Measurements from ENCODE around the gene GPR171.

Gene GPR171

GRCh38 chr3:151213151-151213550 is 10.1 kb upstream of the GPR171 start:
- DNase-seq = no peak

GRCh38 chr3:151210676-151211381 is 7.8 kb upstream of the GPR171 start:
- no peak for DNase-seq

DNA sequence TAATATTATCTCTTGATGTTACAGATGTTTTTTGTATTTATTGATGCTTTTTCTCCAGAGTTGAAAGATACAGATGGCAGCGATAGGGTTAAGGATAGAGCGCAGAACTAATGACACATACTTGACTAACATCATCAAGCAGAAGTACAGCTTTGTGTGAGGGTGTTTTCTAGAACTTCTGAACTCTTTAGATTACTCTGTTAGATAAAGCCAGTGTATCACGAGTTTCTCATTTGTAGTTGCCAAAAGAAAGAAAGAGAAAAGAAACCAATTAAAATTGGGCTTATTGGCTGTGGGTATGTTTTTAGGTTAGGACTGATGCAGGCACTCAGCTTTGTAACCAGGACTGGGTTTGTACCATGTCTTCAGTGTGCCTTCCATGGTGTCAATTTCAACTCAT is 6.6 kb upstream of the GPR171 start:
- no peak for DNase-seq

GRCh38 chr3:151206201-151206600 is 3.2 kb upstream of the GPR171 start:
- no peak for DNase-seq

DNA sequence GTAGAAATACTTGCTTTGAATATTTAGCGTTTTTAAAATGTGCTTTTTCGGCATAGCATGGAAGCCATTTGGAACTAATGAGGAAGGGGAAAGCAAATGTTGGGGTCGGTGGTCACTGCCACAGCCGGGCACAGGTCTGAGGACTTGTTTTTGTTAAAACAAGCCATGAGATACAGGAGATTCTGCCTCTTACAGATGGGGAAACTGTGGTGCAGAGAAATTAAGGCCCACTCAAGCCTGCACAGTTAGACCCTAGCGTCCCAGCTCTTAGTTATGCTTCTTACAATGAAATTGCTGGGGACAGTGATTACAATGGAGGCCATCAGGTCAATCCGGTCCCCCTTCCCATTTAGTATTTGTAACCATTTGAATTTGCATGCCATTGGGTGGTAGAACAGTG is 2.5 kb upstream of the GPR171 start:
- no peak for DNase-seq

DNA sequence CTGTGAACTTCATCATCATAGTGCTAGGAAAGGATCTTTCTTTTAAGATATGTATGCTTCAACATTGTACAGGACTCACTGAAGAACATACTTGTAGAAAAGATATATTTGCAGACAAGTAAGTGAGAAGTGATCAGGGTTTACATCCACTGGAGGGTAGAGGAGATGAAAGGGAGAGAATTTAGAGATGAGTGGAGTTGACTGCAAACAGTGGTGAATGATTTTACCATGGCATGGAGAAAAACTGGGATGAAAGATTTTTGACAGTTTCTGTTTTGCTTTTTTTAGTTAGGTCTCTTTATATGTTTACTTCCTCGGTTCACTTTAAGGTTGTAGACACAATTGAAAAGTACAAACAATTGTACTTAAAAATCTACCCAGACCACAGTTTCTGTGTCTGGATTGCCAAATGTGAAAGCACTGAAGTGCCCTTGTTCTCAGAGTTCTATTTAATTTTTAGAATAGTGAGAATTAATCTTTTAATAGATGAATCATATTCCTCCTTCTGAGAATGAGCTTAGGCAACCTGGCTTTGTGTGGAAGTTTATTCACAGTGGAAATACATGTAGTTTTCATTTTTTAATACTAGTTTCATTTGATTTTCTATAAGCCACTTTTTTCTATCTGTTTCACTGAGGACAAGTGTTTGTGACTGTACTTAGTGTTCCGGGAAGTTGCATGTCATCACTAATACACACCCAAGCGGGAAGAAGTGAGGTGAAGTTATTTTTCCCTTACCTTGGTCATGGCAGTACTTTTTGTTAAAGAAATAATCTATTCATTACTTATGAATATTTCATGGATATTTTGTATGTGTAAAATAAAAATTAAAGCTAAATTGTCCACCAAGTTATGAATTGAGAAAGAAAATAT is 1.8 kb upstream of the GPR171 start:
- DNase-seq = no peak

DNA sequence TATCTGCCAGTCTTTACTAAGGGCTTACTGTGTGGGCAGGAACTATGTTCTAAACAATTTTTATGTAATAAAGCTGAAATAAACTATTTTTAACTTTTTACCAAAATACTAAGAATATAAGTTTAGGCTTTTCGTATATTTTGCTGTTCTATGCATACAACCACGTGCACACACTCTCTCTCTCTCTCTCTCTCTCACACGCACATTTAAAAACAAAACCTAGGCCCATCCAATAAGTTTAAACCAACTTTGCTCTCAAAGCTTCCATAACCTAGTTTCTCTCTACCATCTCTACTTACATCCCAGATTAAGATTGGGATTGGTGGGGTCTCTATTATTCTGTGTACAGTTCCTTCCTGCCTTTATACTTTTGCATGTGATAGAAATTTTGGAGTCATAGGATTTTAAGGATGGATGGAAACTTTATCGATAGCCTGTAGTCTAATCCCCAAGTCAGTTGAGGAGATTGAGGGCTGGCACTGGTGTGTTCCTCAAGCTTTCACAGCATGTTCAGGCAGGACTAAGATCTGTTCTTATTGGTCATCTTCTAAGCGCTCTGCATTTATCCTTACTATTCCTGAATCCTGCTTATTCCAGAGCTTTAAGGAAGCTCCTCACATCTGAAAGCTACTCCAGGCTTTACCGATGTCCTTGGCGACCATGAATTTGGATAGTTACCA is 1.8 kb downstream of the GPR171 start:
- no peak for DNase-seq

- DNase-seq = no peak
Measured at GRCh38 chr3:151200586-151200985, 2.4 kb downstream of the GPR171 start.

DNA sequence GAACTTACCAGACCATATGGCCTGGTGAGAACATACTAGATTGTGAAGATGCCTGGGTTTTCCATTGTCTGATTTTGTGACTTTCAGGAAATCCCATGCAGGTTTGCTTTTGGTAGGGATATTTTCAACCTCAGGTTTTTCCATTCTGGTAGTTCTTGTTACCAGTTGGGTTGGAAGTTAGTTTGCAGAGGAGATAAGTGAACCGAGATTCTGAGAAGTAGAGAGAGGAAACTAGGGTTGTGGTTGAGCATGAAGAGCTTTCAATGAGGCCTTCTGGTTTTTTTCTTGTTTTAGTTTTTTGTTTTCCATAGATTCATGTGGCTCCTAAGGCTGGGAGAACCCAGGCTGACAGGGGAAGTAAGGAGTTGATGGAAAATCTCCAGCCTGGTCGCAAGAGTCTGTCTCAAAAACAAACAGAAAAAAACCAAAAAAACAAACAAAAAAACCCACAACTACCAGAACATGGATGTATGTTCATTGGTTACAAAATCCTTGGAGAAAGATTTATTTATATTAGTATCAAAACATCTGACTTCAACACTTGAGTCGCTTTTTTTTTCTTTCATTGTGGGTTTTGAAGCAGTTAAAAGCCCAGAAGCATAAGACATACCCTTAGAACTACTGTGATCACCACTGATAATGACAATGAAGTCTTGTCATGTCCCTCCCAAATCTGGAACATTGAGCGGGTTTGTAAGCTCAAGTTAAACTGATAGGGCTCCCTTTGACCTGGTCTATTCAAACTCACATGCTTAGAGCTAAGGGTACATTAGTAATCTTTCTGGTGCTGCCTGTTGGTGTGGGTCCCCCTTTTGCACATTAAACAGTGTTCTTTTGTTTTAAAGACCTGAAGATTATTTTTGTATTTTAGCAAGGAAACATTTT is 3.2 kb downstream of the GPR171 start:
- DNase-seq = no peak

- no peak for DNase-seq
Measured at GRCh38 chr3:151198849-151199248, 4.2 kb downstream of the GPR171 start.

GRCh38 chr3:151197981-151198767 is 4.8 kb downstream of the GPR171 start:
- no peak for DNase-seq

DNA sequence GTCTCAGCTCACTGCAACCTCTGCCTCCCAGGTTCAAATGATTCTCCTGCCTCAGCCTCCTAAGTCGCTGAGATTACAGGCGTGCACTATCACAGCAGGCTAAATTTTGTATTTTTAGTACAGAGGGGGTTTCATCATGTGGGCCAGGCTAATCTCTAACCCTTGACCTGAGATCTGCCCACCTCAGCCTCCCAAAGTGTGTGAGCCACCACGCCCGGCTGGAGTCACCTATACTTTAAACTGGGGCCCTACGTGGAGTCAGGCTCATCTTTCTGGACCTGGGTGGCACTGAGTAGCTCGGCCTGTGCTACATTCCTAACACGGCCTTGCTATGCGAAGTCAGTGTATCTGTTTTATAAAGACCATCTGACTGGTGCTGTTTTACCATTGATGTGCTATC is 5.8 kb downstream of the GPR171 start:
- no peak for DNase-seq

DNA sequence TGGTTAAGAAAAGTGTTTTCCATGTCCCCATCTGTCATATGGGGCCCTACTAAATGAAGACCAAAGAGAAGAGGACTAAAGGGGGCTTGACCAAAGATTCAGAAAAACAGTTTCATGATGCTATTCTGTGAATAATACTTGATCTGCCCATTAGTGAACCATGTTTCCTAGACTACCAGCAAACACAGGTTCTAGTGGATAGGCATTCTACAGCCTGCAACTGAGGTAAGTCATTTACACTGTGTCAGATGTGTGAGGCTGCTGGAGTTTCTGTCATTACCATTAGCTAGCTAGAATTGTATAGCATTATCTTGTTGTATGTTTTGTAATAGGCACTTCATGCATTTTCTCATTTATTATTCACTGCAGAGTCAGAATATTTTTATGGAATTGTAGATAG is 6.6 kb downstream of the GPR171 start:
- no peak for DNase-seq

- DNase-seq = no peak
Measured at GRCh38 chr3:151195826-151196225, 7.2 kb downstream of the GPR171 start.

DNA sequence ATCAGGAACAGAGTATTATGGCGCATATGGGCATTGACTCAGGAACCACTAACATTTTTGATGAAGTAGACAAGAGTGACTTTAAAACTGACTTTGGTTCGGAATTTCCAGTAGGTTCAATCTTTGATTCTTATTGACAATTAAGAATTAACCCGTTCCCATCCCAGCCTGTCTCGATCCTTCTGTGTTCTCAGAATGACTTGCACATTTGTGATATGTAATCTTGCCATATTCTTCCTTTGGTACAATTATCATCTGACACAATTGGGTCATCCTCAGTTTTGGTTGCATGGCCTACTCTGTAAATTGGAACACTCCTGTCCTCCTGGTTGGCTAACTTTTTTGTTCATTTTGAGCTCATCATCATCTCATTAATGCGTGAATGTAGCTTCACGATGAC is 10.5 kb downstream of the GPR171 start:
- DNase-seq = no peak

GRCh38 chr3:151191095-151191494 is 11.9 kb downstream of the GPR171 start:
- DNase-seq = no peak

GRCh38 chr3:151183265-151183671 is 19.7 kb downstream of the GPR171 start:
- no peak for DNase-seq

DNA sequence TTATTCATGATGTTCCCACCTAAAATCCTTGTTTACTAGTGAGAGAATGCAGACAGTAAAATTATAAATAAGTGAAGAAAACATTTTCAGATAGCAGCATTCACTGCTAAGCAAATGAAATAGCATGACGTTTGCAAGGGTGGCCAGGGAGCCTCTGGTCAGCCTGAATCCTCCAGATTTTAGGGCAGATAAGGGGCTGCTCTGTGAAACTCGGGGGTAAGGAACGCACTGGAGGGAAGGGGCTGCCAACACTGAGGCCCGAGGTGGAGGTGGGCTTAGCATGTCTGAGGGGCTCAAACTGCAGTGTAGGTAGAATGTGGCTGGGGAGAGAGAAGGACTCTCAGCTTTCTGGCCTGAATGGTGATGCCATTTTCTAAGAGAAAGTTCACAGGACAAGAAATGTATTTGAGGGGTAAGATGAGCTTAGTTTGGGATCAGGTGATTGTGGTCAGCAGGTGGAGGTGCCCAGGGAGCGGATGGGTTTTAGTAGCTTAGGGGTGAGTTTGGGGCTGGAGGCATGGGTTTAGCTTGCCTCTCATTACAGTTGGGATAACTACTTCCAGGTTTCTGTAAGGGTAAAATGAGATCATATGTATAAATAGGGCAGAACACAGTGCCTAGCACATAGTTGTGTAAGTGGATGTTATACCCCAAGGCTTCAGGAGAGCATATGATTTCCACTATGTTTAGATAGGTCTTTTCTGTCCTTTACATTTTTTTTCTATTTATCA is 20.5 kb downstream of the GPR171 start:
- DNase-seq = no peak

DNA sequence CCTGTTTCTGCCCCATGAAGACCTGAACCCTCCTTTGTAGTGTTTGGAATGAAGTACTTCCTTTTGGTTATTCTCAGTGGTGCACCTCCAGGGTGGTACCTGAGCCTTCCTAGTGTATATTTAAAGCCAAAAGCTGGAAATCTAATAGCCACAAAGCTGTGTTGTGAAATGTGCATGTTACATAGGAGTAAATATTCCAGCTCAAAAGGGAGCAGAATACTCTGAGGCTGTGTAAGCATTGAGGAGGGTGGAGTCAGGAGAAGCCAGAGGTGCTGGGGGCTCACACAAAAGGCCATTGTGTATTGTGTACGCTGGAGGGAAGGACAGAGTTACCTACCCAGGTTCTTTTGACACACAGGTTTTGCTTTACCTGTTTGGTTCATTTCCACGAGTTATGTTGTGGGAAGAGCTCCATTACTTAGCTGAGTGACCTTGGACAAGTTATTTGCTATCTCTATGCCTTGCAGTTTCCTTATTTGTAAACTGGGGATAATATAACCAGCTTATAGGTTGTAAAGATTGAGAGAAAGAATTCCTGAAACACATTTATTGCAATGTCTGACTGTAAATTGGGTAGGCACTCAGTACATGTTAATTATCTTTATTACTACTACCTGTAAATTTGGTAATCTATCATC is 24.7 kb downstream of the GPR171 start:
- no peak for DNase-seq

- no peak for DNase-seq
Measured at GRCh38 chr3:151175952-151176351, 27.1 kb downstream of the GPR171 start.

GRCh38 chr3:151174351-151174750 is 28.7 kb downstream of the GPR171 start:
- no peak for DNase-seq
